Activated naive CD4-positive, alpha-beta T cell treated with anti-CD3 and anti-CD28 coated beads, Interleukin-2, amount 10 ng/mL, durations not matched to agents 5 hours and 36 hours (primary cell): ENCODE data around the gene GPR156. TPM values are rescaled to one million over a fixed set of nuclear protein-coding genes. Genes with fewer than 3 reads are reported as not detected.

ENCODE experiments used
- total RNA-seq, 2 experiments: library from RNA; stranded (reverse); gene quantifications; one replicate each; pipeline ENCODE4 v1.2.3, GENCODE V29; 2021

Gene GPR156
- not detected for total RNA-seq

GRCh38 chr3:120284747-120285507, at the start of gene GPR156:
Gene GPR156, minus strand, starts transcription at chr3:120285222. Its CDS starts 41,124 bp downstream, at chr3:120244098.

Other genes starting within 250 kb of the GPR156 start
- 10 to 100 TPM; 40.5 to 41.5 TPM for gene GSK3B, start 190.8 kb downstream of the GPR156 start, total RNA-seq
- gene LRRC58, start 64.1 kb upstream of the GPR156 start, total RNA-seq: 10 to 100 TPM; 22.4 to 24.5 TPM
- under 1 TPM; 0.23 to 0.31 TPM for gene FSTL1, start 165.8 kb upstream of the GPR156 start, total RNA-seq